ENCODE data around the gene UBE2R2.
"Not testable (repeated sequence)": the region's sequence is repeated elsewhere in the genome, so short reads cannot be mapped to it uniquely, and the experiment has no call there.

Gene UBE2R2

DNA sequence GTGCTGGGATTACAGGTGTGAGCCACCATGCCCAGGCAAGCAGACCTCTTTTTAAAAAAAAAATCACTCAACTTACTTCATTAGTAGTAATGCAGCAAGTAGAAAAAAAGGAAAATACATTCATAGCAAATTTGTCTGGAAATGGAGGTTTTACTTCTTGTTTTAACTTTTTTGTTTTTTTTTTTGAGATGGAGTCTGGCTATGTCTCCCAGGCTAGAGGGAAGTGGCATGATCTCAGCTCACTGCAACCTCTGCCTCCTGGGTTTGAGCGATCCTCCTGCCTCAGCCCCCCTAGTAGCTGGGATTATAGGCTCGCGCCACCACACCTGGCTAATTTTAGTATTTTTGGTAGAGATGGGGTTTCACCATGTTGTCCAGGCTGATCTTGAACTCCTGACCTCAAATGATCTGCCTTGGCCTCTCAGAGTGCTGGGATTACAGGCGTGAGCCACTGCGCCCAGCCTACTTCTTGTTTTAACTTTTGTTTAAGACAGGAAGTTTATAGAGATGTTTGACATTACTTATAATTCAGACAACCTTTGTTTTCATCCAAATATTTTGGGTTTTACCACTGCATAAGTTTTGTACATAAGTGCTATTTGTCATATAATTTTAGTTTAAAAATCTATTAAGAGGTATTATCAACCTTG lies 26.5 kb downstream of the UBE2R2 start:
- no peak for DNase-seq

DNA sequence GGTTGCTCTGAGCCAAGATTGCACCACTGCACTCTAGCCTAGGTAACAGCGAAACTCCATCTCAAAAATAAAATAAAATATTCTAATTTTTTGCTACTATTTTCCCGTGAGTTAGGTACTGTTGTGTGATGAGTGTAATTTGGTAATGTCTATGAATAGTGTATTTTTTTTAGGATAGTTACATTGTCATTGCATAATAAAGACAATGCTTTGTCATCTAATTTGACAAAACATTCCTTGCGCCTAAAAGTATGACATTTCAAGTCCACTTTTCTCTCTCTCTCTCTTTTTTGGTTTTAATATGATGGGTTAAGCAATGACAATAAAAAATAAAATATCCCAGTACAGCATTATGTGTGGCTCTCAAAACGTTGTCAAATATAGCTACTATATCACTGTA lies 29.3 kb downstream of the UBE2R2 start:
- no peak for DNase-seq

GRCh38 chr9:33847894-33848205 lies 30.9 kb downstream of the UBE2R2 start:
- not testable (repeated sequence) for DNase-seq

- DNase-seq = no peak
These were observed 33.3 kb downstream of the UBE2R2 start for GRCh38 chr9:33850267-33850629.

- no peak for DNase-seq
These were observed 33.7 kb downstream of the UBE2R2 start for GRCh38 chr9:33850677-33851076.

DNA sequence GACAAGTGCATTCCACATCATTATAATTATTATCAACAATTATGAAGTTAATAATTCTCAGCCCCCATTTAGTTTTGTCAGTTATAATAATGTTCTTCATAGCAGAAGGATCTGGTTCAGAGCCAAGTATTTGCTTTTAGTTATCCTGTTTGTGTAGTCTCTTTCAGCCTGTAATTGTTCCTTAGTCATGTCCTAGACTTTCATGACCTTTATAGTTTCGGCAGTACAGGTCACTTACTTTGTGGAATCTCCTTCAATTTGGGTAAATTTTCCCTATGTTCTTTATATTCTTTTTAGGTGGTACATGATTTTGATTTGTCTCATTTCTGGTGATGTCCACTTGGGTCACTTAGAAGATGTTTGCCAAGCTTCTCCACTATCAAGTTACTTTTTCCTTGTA lies 34.3 kb downstream of the UBE2R2 start:
- DNase-seq = no peak

DNA sequence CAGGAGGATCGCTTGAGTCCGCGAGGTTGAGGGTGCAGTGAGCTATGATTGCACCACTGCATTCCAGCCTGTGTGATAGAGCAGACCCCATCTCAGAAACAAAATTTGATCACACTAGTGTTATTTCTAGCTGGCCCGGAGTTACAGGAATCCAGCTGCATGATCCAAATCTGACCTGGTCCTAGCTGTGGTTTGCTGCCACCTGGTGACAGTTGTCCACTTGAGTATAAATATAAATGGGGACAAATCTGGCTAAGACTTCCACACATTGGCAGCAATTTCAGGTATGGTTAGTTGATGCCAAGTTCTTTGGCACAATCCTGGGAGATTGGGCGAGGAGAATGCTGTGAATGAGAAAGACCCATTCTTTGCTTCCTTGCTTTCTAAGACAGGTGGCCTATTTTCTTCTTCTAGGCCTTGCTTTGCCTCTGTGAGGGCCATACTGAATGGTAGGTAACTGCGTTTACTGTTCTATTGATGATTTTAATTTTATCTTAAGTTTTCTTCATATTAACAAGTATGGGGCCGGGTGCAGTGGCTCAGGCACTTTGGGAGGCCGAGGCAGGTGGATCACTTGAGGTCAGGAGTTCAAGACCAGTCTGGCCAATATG lies 35.4 kb downstream of the UBE2R2 start:
- DNase-seq = peak; percentile 55 to 60

- DNase-seq = no peak
These were observed 39.3 kb downstream of the UBE2R2 start for GRCh38 chr9:33856247-33856646.

DNA sequence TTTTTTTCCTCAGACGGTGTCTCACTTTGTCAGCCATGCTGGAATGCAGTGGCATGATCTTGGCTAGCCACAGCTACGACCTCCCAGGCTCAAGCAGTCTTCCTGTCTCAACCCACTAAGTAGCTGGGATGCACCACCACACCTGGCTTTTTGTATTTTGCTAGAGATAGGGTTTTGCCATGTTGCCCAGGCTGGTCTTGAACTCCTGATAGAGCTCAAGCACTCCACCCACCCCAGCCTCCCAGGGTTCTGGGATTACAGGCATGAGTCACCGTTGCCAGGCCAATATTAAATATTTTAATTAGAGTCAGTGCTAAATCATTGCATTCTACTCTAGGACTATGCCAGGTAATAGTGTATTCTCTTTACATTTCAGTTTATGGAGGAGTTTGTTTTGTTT lies 41.5 kb downstream of the UBE2R2 start:
- DNase-seq = no peak

DNA sequence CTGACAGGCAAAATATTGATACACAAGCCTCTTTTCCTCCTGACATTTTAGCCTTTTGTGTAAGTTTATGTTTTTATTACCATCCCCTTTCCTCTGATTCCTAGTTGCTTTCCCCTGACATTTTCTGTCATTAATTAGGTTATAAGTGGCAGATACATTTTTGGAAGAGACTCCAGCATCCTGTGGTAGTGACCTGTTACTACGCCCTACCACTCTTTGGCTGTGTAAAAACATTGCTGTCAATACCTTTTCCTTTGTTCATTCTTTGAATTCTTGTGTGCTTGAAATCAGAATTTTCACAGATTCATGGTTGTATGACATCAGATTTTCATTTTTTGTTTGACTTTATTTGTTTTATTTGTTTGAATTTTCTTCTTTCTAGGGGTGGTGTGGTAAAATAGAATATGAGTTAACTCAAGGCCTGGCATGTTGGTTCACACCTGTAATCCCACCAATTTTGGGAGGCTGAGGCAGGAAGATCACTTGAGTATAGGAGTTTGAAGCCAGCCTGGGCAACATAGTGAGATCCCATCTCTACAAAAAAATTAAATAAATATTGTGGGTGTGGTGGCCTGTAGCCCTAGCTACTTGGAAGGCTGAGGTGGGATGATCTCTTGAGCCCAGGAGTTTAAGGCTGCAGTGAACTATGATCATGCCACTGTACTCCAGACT lies 43.4 kb downstream of the UBE2R2 start:
- DNase-seq = no peak

DNA sequence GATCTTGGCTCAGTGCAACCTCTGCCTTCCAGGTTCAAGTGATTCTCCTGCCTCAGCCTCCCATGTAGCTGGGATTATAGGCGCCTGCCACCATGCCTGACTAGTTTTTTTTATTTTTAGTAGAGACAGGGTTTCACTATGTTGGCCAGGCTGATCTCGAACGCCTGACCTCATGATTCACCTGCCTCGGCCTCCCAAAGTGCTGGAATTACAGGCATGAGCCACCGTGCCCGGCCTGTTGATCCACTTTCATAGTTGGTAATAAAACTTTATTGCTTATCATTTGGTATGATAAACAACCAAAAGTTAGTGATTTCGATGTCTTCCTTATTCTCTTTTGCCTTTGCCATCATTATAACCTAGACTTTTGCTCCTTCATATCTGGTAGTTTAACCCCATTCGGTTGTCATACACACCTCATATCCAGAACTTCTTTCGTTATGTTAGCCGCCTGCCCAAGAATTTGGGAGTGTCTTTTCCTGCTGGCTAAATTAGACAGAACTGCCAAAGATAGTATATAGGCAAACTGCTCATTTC lies 45.0 kb downstream of the UBE2R2 start:
- DNase-seq = no peak

GRCh38 chr9:33863027-33863426 lies 46.1 kb downstream of the UBE2R2 start:
- DNase-seq = not testable (repeated sequence)

DNA sequence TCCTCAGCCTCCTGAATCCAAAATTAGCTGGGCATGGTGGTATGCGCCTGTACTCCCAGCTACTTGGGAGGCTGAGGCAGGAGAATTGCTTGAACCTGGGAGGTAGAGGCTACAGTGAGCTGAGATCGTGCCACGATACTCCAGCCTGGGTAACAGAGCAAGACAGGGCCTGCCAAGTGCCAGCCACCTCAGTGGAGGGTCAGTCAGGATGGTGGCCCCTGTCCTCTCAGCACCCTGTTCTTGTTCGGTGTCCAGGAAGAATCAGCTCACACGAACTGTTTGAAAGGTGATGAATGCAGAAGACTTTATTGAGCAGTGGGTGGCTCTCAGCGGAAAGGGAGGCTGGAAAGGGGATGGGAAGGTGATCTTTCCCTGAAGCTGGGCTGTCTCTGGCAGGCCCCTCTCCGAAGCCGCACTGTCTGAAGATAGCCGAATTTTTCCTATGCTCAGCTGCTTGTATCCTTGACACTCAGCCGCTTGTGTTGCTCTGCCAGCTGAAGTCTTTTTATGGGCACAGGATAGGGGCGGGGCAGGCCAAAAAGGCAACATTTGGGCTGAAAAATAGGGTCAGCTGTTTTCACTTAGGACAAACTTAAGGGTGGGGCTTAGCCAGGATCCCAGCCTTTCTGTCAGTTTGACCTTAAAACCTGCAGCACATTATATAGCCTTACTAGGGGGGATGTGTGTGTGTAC lies 50.9 kb downstream of the UBE2R2 start:
- no peak for DNase-seq

DNA sequence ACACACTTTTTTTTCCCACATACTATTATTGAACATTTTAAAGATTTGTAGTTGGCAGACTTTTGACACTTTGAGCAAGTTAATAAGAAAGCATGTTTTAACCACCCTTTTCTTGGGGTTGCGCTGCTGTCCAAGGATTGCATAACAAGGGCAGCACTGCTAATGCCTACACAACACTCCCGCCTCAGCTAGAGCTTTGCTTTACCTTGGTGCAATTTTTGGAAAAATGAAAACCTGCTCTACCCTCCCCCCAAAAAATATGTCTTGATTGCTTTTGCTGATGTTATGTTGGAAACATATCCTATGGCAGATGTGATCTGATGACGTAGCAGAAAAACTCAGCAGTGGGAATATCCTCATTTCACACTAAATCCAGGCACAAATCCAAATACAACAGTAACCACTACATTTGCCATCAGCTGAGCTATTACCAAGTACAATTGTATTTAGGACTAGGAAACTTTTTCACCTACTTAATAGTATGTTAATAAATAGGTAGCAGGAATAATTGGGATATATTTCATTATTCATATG lies 51.5 kb downstream of the UBE2R2 start:
- DNase-seq = no peak

DNA sequence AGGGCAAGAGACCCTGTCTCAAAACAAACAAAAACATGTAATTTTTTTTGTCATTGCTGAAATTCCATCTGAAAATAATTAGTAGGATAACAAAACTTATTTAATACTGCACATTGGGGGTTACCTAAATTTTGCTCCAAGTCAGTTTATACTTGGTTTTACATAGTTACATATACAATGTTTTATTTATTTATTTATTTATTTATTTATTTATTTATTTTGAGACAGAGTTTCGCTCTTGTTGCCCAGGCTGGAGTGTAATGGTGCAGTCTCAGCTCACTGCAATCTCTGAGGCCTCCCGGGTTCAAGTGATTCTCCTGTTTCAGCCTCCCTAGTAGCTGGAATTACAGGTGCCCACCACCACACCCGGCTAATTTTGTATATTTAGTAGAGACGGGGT lies 52.3 kb downstream of the UBE2R2 start:
- not testable (repeated sequence) for DNase-seq

DNA sequence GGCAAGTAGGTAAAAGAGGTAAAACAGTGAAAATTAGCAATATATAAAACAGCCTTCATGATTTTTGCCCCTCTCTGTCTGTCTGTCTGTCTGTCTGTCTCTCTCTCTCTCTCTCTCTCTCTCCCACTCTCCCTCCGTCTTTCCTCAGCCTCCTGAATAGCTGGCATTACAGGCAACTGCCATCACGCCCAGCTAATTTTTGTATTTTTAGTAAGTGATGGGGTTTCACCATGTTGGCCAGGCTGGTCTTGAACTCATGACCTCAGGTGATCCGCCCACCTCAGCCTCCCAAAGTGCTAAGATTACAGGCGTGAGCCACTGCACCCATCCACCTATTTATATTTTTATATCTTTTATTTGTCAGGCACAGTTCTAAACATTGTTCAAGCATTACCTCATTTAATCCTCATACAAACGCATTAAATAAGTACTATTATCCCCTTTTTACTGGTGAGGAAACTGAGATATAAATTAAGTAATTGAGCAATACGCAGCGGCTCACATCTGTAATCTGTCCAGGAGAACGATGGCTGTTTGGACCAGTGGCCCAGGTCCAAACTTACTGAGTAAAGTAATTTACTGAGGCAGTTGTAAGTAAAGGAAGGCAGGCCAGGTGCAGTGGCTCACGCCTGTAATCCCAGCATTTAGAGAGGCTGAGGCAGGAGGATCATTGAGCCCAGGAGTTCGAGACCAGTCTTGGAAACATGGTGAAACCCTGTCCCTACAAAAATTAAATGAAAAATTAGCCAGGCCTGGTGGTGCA lies 60.9 kb downstream of the UBE2R2 start:
- DNase-seq = no peak

DNA sequence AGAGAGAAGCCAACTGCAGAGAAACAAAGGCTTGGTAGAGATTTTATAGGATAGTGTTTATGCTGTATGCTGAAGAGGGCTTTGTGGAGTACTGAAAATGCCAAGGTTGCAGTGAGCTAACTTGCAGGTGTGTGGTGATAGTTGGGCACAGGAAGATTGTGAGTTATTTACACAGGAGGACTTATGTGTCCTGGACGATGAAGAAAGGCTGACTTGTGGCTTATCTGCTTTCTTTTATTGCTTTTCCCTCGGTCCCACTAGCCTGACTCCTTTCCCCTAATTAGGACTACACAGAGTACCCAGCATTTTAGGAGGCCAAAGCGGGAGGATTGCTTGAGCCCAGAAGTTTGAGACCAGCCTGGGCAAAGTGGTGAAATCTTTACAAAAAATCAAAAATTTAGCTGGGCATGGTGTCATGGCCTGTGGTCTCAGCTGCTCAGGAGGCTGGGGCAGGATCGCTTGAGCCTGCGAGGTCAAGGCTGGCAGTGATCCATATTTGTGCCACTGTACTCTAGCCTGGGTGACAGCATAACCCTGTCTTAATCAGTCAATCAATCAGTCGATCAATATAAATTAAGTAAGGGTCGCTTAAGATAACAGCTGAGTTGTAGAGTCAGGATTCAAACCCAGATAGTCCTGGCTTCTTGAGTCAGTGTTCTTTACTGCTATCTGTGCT lies 61.9 kb downstream of the UBE2R2 start:
- no peak for DNase-seq

GRCh38 chr9:33880211-33881089 lies 63.5 kb downstream of the UBE2R2 start:
- DNase-seq = no peak

DNA sequence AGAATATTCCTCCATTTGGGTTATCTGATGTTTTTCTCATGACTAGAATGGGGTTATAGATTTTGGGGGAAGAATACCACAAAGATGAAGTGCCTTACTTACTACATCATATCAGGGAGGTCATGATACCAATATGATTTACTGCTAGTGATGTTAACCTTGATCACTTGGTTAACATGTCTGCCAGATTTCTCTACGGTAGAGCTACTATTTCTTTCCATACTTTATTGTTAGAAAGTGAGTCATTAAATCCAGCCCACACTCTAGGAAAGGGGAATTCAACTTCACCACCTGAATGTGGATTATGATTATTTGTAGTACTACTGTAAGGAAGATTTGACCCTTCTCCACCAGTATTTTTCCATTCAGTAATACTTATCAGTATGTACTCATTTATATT lies 64.7 kb downstream of the UBE2R2 start:
- no peak for DNase-seq

DNA sequence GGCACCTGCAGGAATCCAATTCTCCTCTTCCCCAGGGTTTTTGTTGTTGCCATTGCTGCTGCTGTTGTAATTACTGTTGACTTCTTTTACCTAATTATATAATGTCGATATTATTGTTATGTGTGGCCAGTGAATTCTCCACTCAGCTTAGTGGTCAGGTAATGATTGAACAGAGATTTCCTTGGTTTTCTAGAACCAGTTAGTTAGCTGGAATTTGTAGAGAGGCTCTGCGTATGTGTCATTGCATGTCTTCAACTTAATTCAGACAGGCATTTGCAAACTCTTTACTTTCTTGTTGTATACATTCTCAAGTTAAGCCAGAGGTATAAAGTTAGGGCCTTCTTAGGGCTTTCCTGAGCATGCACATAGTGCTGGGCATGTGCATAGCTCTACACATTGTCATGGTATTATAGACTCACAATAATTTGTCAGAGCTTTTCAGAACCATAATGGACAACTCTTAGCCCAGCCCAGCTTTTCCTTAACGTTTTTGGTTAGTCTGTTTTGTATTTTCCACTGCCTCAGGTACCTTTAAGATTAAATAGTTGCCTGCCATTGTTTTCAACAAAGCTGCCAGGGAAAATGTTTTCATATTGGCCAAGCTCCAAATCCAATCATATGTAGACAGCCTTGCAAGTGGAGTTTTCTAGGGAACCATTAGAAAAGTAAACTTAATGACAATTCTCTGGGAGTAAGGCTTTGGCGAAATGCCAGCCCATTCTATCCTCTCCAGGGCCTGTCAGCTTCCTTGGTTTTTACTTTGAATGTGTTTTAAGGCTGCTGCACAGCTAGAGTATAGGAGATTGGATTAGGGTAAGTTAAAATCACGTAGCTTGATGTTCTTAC lies 68.1 kb downstream of the UBE2R2 start:
- DNase-seq = no peak

All from activated CD4-positive, alpha-beta T cell treated with anti-CD3 and anti-CD28 coated beads for 4 hours (primary cell).